OCI-LY3 (cell line): Measurements from ENCODE around the gene TM4SF1.

Experiments
- H2AFZ ChIP-seq: fragments of 200-600, 300-600 bp; shearing (Covaris generic); 2 replicates; pipeline ENCODE4 v1.6.0; 2014; ENCODE audit warnings: antibody characterized with exemption, low read depth, low read length
- H3K27ac ChIP-seq: fragments of 200-600, 300-600 bp; sonication (generic); 2 replicates; pipeline ENCODE4 v1.5.1; 2014; ENCODE audit warnings: mild to moderate bottlenecking, low read length, moderate library complexity, mixed read lengths
- H3K27me3 ChIP-seq: fragments of 200-600, 300-600 bp; sonication (generic); 2 replicates; pipeline ENCODE4 v1.6.1; 2014; ENCODE audit warnings: low read depth, low read length, mixed read lengths
- H3K36me3 ChIP-seq: fragments of 200-600, 300-600 bp; sonication (generic); replicated peaks from 2 replicates; pipeline ENCODE3; 2014; ENCODE audit warnings: low read depth, low read length, mixed read lengths
- H3K4me1 ChIP-seq: fragments of 300-600, 200-600 bp; sonication (generic); 2 replicates; pipeline ENCODE4 v1.6.1; 2014; ENCODE audit warnings: low read length, mixed read lengths
- H3K4me2 ChIP-seq: fragments of 200-600, 300-600 bp; sonication (generic); 2 replicates; pipeline ENCODE4 v1.6.1; 2014; ENCODE audit warnings: low read length, mixed read lengths
- H3K4me3 ChIP-seq: fragments of 300-600, 200-600 bp; sonication (generic); 2 replicates; pipeline ENCODE4 v1.5.1; 2014; ENCODE audit warnings: antibody characterized with exemption, mild to moderate bottlenecking, low read length, moderate library complexity
- H3K79me2 ChIP-seq: fragments of 300-600, 200-600 bp; shearing (Covaris generic); 2 replicates; pipeline ENCODE4 v1.6.1; 2014; ENCODE audit warnings: mild to moderate bottlenecking, low read length, mixed read lengths
- H3K9ac ChIP-seq: fragments of 300-600, 200-600 bp; shearing (Covaris generic); 2 replicates; pipeline ENCODE4 v1.6.0; 2014; ENCODE audit warnings: mild to moderate bottlenecking, low read length, moderate library complexity
- H3K9me3 ChIP-seq: fragments of 200-600, 300-600 bp; shearing (Covaris generic); 2 replicates; pipeline ENCODE4 v1.6.1; 2014; ENCODE audit warnings: low read length, mixed read lengths; ENCODE audit not compliant: insufficient read depth
- H4K20me1 ChIP-seq: fragments of 200-600, 300-600 bp; sonication (generic); 2 replicates; pipeline ENCODE4 v1.6.1; 2016; ENCODE audit warnings: low read length, mixed read lengths; ENCODE audit not compliant: insufficient read depth
- EZH2phosphoT487 ChIP-seq: fragments of 200-600 bp; shearing (Covaris generic); IDR thresholded peaks from 2 replicates; pipeline ENCODE4 v1.6.1; 2018; ENCODE audit warnings: antibody characterized with exemption, mixed run types, low read depth
- TF ChIP-seq, protein P1 (sequence below): fragments of 200-600, 300-600 bp; sonication (generic); IDR thresholded peaks from 2 replicates; pipeline ENCODE4 v1.5.1; 2014; ENCODE audit warnings: antibody characterized with exemption, low read length, low read depth

Gene TM4SF1

DNA sequence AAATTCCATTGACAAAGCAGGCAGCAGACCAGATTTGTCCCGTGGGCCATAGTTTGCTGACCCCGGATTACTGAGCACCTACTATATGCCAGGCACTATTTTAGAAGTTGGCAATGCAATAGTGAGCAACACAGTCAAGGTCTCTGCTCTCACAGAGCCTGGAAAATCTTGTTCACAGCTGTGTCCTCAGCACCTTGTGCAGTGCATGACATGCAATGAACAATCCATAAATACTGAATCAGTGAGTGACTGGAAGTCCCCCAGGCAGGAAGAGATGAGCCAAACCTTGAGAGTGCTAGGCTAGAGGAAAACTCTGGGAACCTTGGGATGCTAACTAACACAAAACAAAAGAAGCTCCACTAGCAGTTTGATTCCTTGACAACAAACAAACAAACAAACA lies 14.4 kb downstream of the TM4SF1 start:
- no peak overlapping the region for H3K27ac ChIP-seq
- H4K20me1 ChIP-seq: no peaks in the 10 kb centered on the region
- H3K9ac ChIP-seq: no peak overlapping the region
- H3K4me2 ChIP-seq: no peak overlapping the region
- TF ChIP-seq, protein P1, sequence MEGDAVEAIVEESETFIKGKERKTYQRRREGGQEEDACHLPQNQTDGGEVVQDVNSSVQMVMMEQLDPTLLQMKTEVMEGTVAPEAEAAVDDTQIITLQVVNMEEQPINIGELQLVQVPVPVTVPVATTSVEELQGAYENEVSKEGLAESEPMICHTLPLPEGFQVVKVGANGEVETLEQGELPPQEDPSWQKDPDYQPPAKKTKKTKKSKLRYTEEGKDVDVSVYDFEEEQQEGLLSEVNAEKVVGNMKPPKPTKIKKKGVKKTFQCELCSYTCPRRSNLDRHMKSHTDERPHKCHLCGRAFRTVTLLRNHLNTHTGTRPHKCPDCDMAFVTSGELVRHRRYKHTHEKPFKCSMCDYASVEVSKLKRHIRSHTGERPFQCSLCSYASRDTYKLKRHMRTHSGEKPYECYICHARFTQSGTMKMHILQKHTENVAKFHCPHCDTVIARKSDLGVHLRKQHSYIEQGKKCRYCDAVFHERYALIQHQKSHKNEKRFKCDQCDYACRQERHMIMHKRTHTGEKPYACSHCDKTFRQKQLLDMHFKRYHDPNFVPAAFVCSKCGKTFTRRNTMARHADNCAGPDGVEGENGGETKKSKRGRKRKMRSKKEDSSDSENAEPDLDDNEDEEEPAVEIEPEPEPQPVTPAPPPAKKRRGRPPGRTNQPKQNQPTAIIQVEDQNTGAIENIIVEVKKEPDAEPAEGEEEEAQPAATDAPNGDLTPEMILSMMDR: no peak
- TF ChIP-seq EZH2phosphoT487: no peak
- H3K27me3 ChIP-seq: peaks cover 23% of the 10 kb centered on the region
- H3K79me2 ChIP-seq: no peaks in the 10 kb centered on the region
- no peak overlapping the region for H2AFZ ChIP-seq
- H3K9me3 ChIP-seq: no peaks in the 10 kb centered on the region
- H3K4me3 ChIP-seq: no peak overlapping the region
- no peaks in the 10 kb centered on the region for H3K36me3 ChIP-seq
- no peaks in the 10 kb centered on the region for H3K4me1 ChIP-seq

DNA sequence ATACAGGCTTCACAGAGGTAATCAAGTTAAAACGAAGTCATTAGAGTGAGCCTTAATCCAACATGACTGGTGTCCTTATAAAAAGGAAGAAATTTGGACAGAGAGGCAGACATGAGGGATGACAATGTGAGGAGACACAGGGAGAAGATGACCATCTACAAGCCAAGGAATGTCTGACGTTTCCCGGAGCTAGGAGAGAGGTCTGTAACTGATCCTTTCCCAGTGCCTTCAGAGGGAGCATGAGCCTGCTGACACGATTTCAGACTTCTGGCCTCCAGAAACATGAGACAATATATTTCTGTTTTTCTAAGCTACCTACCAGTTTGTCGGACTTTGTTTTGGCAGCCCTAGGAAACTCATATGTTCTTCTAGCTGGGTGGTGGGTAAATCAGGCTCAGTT lies 15.1 kb downstream of the TM4SF1 start:
- Histone ChIP-seq H3K27me3 (peaks cover 23% of the 10 kb centered on the region), H3K27ac (no peak overlapping the region), H3K9me3 (no peaks in the 10 kb centered on the region), H3K79me2 (no peaks in the 10 kb centered on the region), H4K20me1 (no peaks in the 10 kb centered on the region), H3K36me3 (no peaks in the 10 kb centered on the region), H3K9ac (no peak overlapping the region), H2AFZ (no peak overlapping the region), H3K4me2 (no peak overlapping the region), H3K4me3 (no peak overlapping the region), H3K4me1 (no peaks in the 10 kb centered on the region)
- TF ChIP-seq EZH2phosphoT487: no peak
- TF ChIP-seq, protein P1: no peak

DNA sequence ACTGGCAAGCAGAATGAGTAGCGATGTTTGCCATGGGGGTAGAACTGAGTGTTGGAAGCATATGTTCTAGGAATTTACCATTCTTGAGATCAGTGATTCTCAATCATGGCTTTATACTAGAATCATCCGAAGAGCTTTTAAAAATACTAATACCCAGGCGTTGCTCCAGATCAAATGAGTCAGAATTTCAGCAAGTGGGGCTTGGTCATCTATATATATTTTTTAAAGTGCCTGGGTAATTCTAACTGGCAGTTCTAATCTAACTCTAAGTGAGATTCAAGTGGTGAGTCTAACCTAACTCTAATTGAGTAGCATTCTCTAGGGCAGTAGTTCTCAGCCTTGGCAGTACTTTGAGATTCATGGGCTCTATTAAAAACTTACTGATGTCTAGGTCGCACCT lies 20.8 kb downstream of the TM4SF1 start:
- H3K27me3 ChIP-seq: peaks cover 12% of the 10 kb centered on the region
- no peak for TF ChIP-seq EZH2phosphoT487
- TF ChIP-seq, protein P1: no peak
- no peak overlapping the region for H2AFZ ChIP-seq
- H3K27ac ChIP-seq: no peak overlapping the region
- H3K9ac ChIP-seq: no peak overlapping the region
- no peaks in the 10 kb centered on the region for H4K20me1 ChIP-seq
- H3K4me3 ChIP-seq: no peak overlapping the region
- H3K79me2 ChIP-seq: no peaks in the 10 kb centered on the region
- H3K9me3 ChIP-seq: no peaks in the 10 kb centered on the region
- no peak overlapping the region for H3K4me2 ChIP-seq
- no peaks in the 10 kb centered on the region for H3K36me3 ChIP-seq
- H3K4me1 ChIP-seq: peaks cover 7% of the 10 kb centered on the region

DNA sequence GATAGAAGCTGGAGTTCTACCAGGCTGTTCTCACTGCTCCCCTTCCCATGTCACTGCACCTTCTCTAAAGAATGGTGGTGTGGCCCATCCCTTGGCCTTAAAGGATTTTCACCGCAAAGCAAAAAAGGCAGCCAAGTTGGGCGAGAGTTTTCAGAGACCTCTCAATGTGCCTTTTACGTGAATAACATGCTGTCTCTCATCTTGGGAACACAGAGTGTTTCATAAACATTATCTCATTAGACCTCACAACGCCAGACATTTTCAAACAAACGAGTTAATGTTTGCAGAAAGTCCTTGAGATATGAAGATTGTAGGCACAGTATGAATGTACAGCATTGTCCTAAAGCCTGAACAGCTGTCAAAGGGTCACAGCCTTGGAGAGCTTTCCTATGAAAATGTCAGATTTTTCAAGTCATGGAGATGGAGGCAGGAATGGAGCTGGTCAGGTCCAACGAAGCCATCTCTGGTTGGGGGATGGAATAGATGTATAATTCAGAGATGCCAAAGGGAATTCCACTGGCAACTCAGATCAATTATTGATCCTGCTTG lies 21.3 kb downstream of the TM4SF1 start:
- H2AFZ ChIP-seq: no peak overlapping the region
- no peaks in the 10 kb centered on the region for H4K20me1 ChIP-seq
- H3K4me3 ChIP-seq: no peak overlapping the region
- H3K27me3 ChIP-seq: peaks cover 7% of the 10 kb centered on the region
- no peaks in the 10 kb centered on the region for H3K36me3 ChIP-seq
- no peaks in the 10 kb centered on the region for H3K79me2 ChIP-seq
- no peak overlapping the region for H3K9ac ChIP-seq
- peaks cover 12% of the 10 kb centered on the region for H3K4me1 ChIP-seq
- H3K4me2 ChIP-seq: no peak overlapping the region
- no peak overlapping the region for H3K27ac ChIP-seq
- H3K9me3 ChIP-seq: no peaks in the 10 kb centered on the region
- TF ChIP-seq, protein P1: no peak
- no peak for TF ChIP-seq EZH2phosphoT487
